Calu3 (cell line): ENCODE data around the gene CCDC187. TPM values are rescaled to one million over a fixed set of nuclear protein-coding genes. Genes with fewer than 3 reads are reported as not detected.

Experiments used
- BruUV-seq: library from RNA; stranded (reverse); fragments of 400-500 nt; replicated peaks from 2 replicates; lab custom pipeline; 2021; lab: Mats Ljungman, UMichigan
- CTCF ChIA-PET: fragments of 300-600 bp; sonication (Branson Sonifier 250); formaldehyde crosslinking; loops from one replicate; lab custom pipeline; 2022; ENCODE audit warnings: antibody characterized with exemption; lab: Charles Lee
- DNase-seq: peaks from one replicate; pipeline ENCODE4 v3.0.0; 2022
- H3K27ac Mint-ChIP-seq: one replicate; pipeline ENCODE4 v1.8.0; 2022; ENCODE audit warnings: mixed read lengths; ENCODE audit not compliant: unreplicated experiment
- H3K27me3 Mint-ChIP-seq: one replicate; pipeline ENCODE4 v1.8.0; 2022; ENCODE audit warnings: mixed read lengths; ENCODE audit not compliant: unreplicated experiment
- H3K36me3 Mint-ChIP-seq: one replicate; pipeline ENCODE4 v1.8.0; 2022; ENCODE audit warnings: mild to moderate bottlenecking, moderate library complexity, mixed read lengths; ENCODE audit not compliant: insufficient read depth, unreplicated experiment
- H3K4me1 Mint-ChIP-seq: one replicate; pipeline ENCODE4 v1.8.0; 2022; ENCODE audit warnings: mild to moderate bottlenecking, low read depth, mixed read lengths; ENCODE audit not compliant: unreplicated experiment
- H3K4me3 Mint-ChIP-seq: one replicate; pipeline ENCODE4 v1.8.0; 2022; ENCODE audit warnings: mild to moderate bottlenecking, low read depth, moderate library complexity, mixed read lengths; ENCODE audit not compliant: unreplicated experiment
- H3K9me3 Mint-ChIP-seq: one replicate; pipeline ENCODE4 v1.8.0; 2022; ENCODE audit warnings: low read depth, mixed read lengths; ENCODE audit not compliant: unreplicated experiment
- intact Hi-C: fragments of 100-400 bp; cut with micrococcal nuclease; formaldehyde crosslinking; loops from one replicate; pipeline ENCODE4 v1.10.0; 2022; ENCODE audit not compliant: unreplicated experiment
- total RNA-seq: library from RNA; stranded (reverse); gene quantifications from 2 replicates; pipeline ENCODE4 v1.2.3, GENCODE V29; 2022
- TF ChIP-seq, protein P1 (sequence below): fragments of 200-600 bp; IDR thresholded peaks from one replicate; pipeline ENCODE4 v1.8.0; 2022; ENCODE audit warnings: antibody characterized with exemption; ENCODE audit not compliant: unreplicated experiment

CCDC187 gene
- total RNA-seq, 1 experiment from 2014 or later: 0.73 TPM

DNA sequence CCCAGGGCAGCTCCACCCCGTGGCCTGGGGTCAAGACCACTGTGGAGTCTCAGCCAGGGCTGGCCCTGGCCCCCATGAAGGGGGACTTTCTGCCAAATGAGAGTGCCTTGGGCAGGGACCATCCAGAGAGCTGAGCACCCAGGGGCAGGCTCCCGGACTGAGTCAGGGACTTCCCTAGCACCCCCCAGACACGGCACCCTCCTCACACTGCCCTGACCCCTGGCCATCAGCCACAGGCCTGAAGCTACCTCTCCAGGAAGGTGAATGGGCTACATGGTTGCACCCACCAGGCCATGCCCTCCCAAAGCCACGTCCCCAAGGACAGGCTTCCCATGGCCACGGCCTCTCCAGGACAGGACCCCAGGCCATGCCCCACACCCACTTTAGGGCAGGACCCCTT, 9.5 kb downstream of the CCDC187 start:
- BruUV-seq: no TSS peak
- CTCF ChIA-PET: no interaction called here
- Mint-ChIP-seq H3K36me3 (no peaks in the 10 kb centered on the region), H3K4me1 (no peaks in the 10 kb centered on the region), H3K27ac (no peak overlapping the region), H3K27me3 (no peaks in the 10 kb centered on the region), H3K4me3 (no peak overlapping the region), H3K9me3 (no peaks in the 10 kb centered on the region)
- DNase-seq: no peak
- TF ChIP-seq, protein P1, sequence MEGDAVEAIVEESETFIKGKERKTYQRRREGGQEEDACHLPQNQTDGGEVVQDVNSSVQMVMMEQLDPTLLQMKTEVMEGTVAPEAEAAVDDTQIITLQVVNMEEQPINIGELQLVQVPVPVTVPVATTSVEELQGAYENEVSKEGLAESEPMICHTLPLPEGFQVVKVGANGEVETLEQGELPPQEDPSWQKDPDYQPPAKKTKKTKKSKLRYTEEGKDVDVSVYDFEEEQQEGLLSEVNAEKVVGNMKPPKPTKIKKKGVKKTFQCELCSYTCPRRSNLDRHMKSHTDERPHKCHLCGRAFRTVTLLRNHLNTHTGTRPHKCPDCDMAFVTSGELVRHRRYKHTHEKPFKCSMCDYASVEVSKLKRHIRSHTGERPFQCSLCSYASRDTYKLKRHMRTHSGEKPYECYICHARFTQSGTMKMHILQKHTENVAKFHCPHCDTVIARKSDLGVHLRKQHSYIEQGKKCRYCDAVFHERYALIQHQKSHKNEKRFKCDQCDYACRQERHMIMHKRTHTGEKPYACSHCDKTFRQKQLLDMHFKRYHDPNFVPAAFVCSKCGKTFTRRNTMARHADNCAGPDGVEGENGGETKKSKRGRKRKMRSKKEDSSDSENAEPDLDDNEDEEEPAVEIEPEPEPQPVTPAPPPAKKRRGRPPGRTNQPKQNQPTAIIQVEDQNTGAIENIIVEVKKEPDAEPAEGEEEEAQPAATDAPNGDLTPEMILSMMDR: no peak
- intact Hi-C loops: no loop called here

GRCh38 chr9:136293476-136294077, 10.3 kb downstream of the CCDC187 start:
- no peak overlapping the region for H3K27ac Mint-ChIP-seq
- TF ChIP-seq, protein P1: no peak
- CTCF ChIA-PET: no interaction called here

DNA sequence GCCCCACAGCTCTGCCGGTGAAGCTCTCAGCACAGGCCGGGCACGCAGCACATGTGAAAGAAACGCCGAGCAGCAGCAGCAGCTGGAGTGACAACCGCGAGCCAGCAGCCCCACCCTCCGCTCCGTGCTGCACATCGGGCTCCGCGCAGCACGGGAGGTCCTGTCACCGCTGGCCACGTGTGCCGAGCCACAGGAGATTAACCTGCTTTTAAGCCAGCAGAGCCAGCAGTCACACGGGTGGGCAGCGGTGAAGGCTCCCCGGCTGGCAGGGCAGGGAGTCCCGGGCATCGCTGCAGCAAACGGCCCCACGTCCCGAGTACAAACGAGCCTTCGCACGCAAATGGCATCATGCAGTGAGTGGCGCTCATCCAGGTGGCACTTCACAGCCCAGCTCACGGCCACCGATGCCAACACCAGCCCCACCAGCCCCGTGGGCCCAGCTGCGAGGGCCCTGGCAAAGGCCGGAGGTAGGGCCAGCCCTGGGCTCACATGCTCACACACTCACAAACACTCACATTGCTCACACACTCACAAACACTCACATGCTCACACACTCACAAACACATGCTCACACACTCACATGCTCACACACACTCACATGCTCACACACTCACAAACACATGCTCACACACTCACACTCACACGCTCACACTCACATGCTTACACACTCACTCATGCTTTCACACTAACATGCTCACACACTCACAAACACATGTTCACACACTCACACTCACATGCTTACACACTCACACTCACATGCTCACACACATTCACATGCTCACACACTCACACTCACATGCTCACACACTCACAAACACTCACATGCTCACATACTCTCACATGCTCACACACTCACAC, 11.1 kb downstream of the CCDC187 start:
- BruUV-seq: no TSS peak
- H3K4me1 Mint-ChIP-seq: no peaks in the 10 kb centered on the region
- H3K9me3 Mint-ChIP-seq: no peaks in the 10 kb centered on the region
- H3K4me3 Mint-ChIP-seq: no peak overlapping the region
- peaks cover 4% of the 10 kb centered on the region for H3K27me3 Mint-ChIP-seq
- DNase-seq: no peak
- intact Hi-C loops: no loop called here
- H3K36me3 Mint-ChIP-seq: no peaks in the 10 kb centered on the region
- CTCF ChIA-PET: no interaction called here
- TF ChIP-seq, protein P1: no peak
- H3K27ac Mint-ChIP-seq: no peak overlapping the region

More at GRCh38 chr9:136293476-136294077, 10.3 kb downstream of the CCDC187 start:
- no peak overlapping the region for H3K4me3 Mint-ChIP-seq
- H3K9me3 Mint-ChIP-seq: no peaks in the 10 kb centered on the region
- intact Hi-C loops: no loop called here
- H3K27me3 Mint-ChIP-seq: no peaks in the 10 kb centered on the region
- H3K36me3 Mint-ChIP-seq: no peaks in the 10 kb centered on the region
- H3K4me1 Mint-ChIP-seq: no peaks in the 10 kb centered on the region
- BruUV-seq: no TSS peak
- DNase-seq: no peak

GRCh38 chr9:136292026-136292538, 11.8 kb downstream of the CCDC187 start:
- Mint-ChIP-seq H3K4me1 (no peaks in the 10 kb centered on the region), H3K27me3 (peaks cover 12% of the 10 kb centered on the region), H3K36me3 (no peaks in the 10 kb centered on the region), H3K4me3 (no peak overlapping the region), H3K9me3 (no peaks in the 10 kb centered on the region), H3K27ac (no peak overlapping the region)
- intact Hi-C loops: no loop called here
- no peak for DNase-seq
- TF ChIP-seq, protein P1: no peak
- CTCF ChIA-PET: no interaction called here
- no TSS peak for BruUV-seq
